Uterus (tissue), 4 donors: Measurements from ENCODE around the gene GPSM1. TPM values are rescaled to one million over a fixed set of nuclear protein-coding genes. Genes with fewer than 3 reads are reported as not detected.

Experiments used
- DNase-seq, 2 donors: peaks; one replicate each; pipeline ENCODE4 v3.0.0-alpha.2; 2019 to 2020
- H3K27ac ChIP-seq, 2 donors: fragments of 200-600 bp; sonication (generic); 1 replicate in 1 of 2; 2 replicates in 1 of 2; pipeline ENCODE4 v1.5.1; 2016 to 2018
- H3K27me3 ChIP-seq, 2 donors: fragments of 200-600 bp; sonication (generic); one replicate each; pipeline ENCODE4 v1.5.1; 2018 to 2019; ENCODE audit warnings: control low read depth in 1 of 2
- H3K36me3 ChIP-seq, 2 donors: fragments of 200-600 bp; sonication (generic); one replicate each; pipeline ENCODE4 v1.5.1; 2019; ENCODE audit warnings: control low read depth in 1 of 2
- H3K4me1 ChIP-seq, 2 donors: fragments of 200-600 bp; sonication (generic); one replicate each; pipeline ENCODE4 v1.5.1; 2018 to 2019; ENCODE audit warnings: control low read depth in 1 of 2
- H3K4me3 ChIP-seq, 2 donors: fragments of 200-600 bp; sonication (generic); 1 replicate in 1 of 2; 2 replicates in 1 of 2; pipeline ENCODE4 v1.5.1; 2018 to 2019; ENCODE audit warnings: mild to moderate bottlenecking in 1 of 2
- H3K9me3 ChIP-seq, 2 donors: fragments of 200-600 bp; sonication (generic); one replicate each; pipeline ENCODE4 v1.5.1; 2019; ENCODE audit warnings: control low read depth in 1 of 2
- POLR2A ChIP-seq, 2 donors: fragments of 450-650 bp; IDR thresholded peaks; one replicate each; pipeline ENCODE4 v1.6.1; 2016; ENCODE audit warnings: antibody characterized with exemption in 2 of 2, mild to moderate bottlenecking in 1 of 2, moderate library complexity in 1 of 2
- intact Hi-C: fragments of 100-400 bp; cut with DNase I; formaldehyde crosslinking; loops from one replicate; pipeline ENCODE4 v1.15.1; 2023; ENCODE audit warnings: low total_unique reads
- total RNA-seq, 4 donors: library from RNA; depleted of rRNA in 3 of 4; stranded (reverse); fragments of >200 nt in 3 of 4; gene quantifications; one replicate each; pipeline versions ENCODE4 v1.1.0 to v1.2.4, GENCODE V29; 2014 to 2023
- TF ChIP-seq, protein P1 (sequence below), 4 experiments: fragments of 200-600 bp in 2 of 4; fragments of 450-650 bp in 2 of 4; sonication (generic) in 2 of 4; IDR thresholded peaks; one replicate each; pipeline ENCODE4 v1.5.1; 2016 to 2019; ENCODE audit warnings: antibody characterized with exemption in 4 of 4, mild to moderate bottlenecking in 2 of 4, moderate library complexity in 1 of 4
- donor health status: DM: yes; HTN: yes; CAD: no.

Gene GPSM1
- total RNA-seq, 4 donors from 2014 or later: 4.4 to 43.6 (median 24.1) TPM

DNA sequence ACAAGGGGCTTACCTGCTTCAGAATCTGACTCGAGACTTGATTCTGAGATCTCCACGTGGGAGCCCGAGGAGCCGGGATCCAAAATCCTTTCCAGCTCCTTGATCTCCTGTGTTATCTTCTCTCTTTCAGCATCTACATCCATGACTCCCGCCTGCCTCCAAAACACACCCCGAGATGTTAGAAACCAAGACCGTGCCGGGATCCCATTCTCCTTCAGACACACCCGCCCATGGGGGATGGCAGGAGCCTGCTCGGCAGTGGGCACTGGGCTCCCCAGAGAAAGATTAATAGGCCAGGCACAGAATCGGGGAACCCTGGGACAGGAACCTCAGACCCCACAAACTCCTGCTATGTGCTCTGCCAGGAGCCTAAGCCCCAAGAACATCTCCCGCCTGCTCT is 70.9 kb downstream of the GPSM1 start:
- no peaks in the 10 kb centered on the region for H3K9me3 ChIP-seq
- H3K4me1 ChIP-seq: peaks cover 4 to 7% of the 10 kb centered on the region in 2 donors
- no peak for DNase-seq
- intact Hi-C loops: no loop called here
- no peaks in the 10 kb centered on the region for H3K27me3 ChIP-seq
- no peak overlapping the region for H3K4me3 ChIP-seq
- H3K27ac ChIP-seq: no peak overlapping the region
- H3K36me3 ChIP-seq: no peaks in the 10 kb centered on the region
- TF ChIP-seq POLR2A (IDR thresholded peaks at IDR 0.05): no peak

DNA sequence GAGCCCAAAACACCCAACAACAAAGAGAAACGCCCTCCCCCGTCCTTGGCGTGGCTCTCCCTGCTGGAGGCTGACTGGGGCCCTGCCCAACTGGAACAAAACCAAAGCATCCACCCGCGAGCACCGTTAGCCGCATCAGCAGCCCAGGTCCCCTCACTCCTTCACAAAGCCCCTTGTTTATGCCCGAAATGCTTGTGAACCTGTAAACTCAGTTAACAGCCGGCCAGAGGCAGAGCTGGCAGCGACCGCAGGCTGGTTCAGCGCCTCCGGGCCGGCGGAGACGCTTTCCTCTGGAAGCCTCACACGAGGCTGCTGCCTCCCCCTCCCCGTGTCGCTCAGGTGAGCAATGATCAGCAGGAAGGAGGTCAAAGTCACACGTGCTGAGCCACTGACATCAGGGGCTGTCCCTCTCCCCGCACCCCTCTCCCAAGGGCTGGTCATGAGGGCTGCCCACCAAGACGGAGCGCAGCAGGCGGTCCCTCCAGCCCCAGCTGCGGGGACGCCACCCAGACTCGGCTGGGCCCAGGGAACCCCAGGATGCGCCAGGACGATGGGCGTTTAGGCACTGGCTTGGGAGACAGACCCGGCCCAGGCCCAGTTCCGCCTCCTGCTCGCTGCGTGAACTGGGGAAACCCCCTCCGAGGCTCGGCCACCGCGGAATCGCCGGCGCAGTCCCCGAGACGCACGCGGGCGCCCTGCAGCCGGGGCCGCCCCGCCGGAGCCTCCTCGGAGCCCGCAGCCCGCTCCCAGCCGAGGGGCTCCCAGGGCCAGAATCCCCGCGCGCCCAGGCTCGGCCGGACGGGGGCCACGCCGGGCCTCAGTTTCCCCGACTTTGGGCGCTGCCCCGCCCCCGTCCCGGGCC is 72.1 kb downstream of the GPSM1 start:
- H3K27ac ChIP-seq: peak overlapping the region in 1 of 2 donors; percentile 16
- no peaks in the 10 kb centered on the region for H3K36me3 ChIP-seq
- intact Hi-C loops: no loop called here
- H3K4me1 ChIP-seq: peaks cover 4 to 7% of the 10 kb centered on the region in 2 donors
- H3K4me3 ChIP-seq: peak overlapping the region; percentile 43 to 80
- no peak for DNase-seq
- H3K9me3 ChIP-seq: no peaks in the 10 kb centered on the region
- no peak for TF ChIP-seq POLR2A (IDR thresholded peaks at IDR 0.05)
- TF ChIP-seq, protein P1, sequence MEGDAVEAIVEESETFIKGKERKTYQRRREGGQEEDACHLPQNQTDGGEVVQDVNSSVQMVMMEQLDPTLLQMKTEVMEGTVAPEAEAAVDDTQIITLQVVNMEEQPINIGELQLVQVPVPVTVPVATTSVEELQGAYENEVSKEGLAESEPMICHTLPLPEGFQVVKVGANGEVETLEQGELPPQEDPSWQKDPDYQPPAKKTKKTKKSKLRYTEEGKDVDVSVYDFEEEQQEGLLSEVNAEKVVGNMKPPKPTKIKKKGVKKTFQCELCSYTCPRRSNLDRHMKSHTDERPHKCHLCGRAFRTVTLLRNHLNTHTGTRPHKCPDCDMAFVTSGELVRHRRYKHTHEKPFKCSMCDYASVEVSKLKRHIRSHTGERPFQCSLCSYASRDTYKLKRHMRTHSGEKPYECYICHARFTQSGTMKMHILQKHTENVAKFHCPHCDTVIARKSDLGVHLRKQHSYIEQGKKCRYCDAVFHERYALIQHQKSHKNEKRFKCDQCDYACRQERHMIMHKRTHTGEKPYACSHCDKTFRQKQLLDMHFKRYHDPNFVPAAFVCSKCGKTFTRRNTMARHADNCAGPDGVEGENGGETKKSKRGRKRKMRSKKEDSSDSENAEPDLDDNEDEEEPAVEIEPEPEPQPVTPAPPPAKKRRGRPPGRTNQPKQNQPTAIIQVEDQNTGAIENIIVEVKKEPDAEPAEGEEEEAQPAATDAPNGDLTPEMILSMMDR (IDR thresholded peaks at IDR 0.05): no peak
- no peaks in the 10 kb centered on the region for H3K27me3 ChIP-seq

DNA sequence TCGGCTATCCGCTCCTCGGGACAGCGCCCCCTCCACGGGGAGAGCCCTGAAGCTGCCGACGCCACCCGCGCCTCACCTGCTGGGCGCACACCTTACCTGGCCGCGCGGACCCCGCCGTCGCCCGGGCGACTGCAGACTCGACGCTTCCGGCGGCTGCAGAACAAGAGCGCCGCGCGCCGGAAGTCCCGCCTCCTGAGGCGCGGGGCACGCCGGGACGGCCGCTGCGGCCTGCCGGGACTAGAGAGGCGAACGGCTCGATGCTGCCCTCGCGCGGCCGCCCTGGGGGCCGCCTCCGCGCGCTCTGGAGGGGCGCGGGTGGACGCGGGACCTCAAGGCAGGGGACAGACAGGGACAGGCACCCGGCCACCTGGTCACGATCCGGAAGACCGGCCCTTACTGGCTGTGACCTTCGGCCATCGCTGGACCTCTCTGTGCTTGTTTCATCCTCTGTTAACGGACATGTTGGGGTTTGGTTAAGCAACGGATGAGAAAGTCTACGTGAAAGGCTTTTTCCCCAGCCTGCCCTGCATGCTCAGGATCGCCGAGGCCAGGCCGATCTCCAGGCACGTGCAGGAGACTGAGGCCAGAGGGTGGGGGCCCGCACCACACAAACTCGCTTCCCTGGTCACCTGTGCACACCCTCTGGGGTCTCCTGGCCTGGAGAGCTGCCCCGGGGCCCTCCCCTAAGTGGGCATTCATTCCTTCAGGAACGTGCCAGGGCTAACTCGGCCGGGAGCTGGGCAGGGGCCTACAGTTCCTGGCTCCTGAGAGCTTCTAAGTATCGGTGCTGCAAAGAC is 72.9 kb downstream of the GPSM1 start, which contains the start of gene SNAPC4:
Gene SNAPC4 (minus strand): TSS at position 133 of the 797 bp plus-strand sequence. CDS start 1,742 bp downstream, outside the sequence.
- H3K9me3 ChIP-seq: no peaks in the 10 kb centered on the region
- peak within 1 kb of the TSS; percentile 20 to 29 for H3K27ac ChIP-seq
- DNase-seq: peak; percentile 74 to 87
- no peaks in the 10 kb centered on the region for H3K27me3 ChIP-seq
- H3K4me1 ChIP-seq: peaks cover 4 to 7% of the 10 kb centered on the region in 2 donors
- no peaks in the 10 kb centered on the region for H3K36me3 ChIP-seq
- peak within 1 kb of the TSS; percentile 43 to 80 for H3K4me3 ChIP-seq
- intact Hi-C loops: no loop called here
- TF ChIP-seq POLR2A (IDR thresholded peaks at IDR 0.05): peak; percentile 45 to 66
- TF ChIP-seq, protein P1 (IDR thresholded peaks at IDR 0.05): peak; percentile 90 to 98 (median 98)

DNA sequence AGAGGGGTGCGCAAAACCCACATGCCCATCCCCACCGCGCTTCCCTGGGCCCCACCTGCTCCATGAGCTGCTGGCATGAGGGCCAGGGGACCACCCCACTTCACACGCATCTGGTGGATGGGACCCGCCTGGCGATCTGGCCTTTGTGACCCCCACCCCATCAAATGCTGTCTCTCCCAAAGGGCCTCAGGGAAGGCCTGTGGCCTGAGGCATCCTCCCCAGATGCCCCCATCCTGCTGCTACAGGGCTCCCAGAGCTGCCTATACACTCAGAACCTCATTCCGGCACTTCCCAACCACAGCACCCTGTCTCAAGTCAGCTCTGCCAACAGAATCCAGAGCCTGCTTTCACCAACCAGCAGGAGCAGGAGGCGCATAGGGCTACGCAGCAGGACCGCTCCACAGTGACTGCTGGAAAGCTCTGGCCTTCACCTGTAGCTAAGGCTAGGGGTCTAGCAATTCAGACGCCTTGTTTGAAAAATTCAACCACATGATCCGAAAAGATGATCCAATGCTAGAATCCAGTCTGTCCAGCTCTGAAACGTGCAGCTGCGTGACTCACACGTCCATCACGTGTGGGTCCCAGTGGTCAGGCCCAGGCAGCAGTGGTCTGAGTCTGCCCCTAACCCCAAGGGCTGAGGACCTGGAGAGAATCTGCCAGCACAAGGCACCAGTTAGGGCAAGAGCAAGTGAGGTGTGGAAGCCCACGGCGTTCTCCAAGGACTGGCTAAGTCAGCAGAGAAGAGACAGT is 74.0 kb downstream of the GPSM1 start:
- intact Hi-C loops: no loop called here
- H3K36me3 ChIP-seq: no peaks in the 10 kb centered on the region
- TF ChIP-seq, protein P1 (IDR thresholded peaks at IDR 0.05): no peak
- TF ChIP-seq POLR2A (IDR thresholded peaks at IDR 0.05): no peak

DNA sequence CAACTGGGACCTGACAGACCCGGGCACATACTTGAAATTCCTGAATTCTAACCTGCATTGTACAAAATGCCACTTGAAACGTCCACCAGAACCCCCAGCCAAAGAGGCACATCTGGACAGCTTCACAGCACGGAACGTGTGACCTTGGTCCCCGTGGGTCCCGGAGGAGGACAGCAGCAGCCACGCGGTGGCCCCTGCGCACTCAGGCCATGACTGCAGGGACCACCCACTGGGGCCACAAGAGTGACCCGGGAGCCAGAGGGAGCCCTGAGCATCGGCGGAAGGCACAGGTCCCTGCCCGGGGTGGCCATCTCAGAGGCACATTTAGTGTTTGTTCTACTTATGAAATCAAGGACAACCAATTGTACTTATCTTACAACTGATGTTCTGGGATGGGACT is 74.7 kb downstream of the GPSM1 start:
- no peak for DNase-seq
- Histone ChIP-seq H3K9me3 (no peaks in the 10 kb centered on the region), H3K4me3 (no peak overlapping the region), H3K27me3 (no peaks in the 10 kb centered on the region), H3K27ac (no peak overlapping the region), H3K36me3 (no peaks in the 10 kb centered on the region), H3K4me1 (peaks cover 4 to 7% of the 10 kb centered on the region in 2 donors)
- no peak for TF ChIP-seq POLR2A (IDR thresholded peaks at IDR 0.05)
- TF ChIP-seq, protein P1 (IDR thresholded peaks at IDR 0.05): no peak
- intact Hi-C loops: no loop called here

More for the DNA sequence above, 74.0 kb downstream of the GPSM1 start:
- H3K4me1 ChIP-seq: peaks cover 4 to 7% of the 10 kb centered on the region in 2 donors
- H3K27ac ChIP-seq: no peak overlapping the region
- H3K4me3 ChIP-seq: no peak overlapping the region
- DNase-seq: no peak
- H3K27me3 ChIP-seq: no peaks in the 10 kb centered on the region
- H3K9me3 ChIP-seq: no peaks in the 10 kb centered on the region
